SKM-1 treated with dmso at 0.1 percent for 144 hours (cell line): ENCODE data around the gene RNF212B.
"Not testable (repeated sequence)": the region's sequence is repeated elsewhere in the genome, so short reads cannot be mapped to it uniquely, and the experiment has no call there.

Experiments
- DNase-seq: peaks from one replicate; lab custom pipeline; 2025; ENCODE audit not compliant: unreplicated experiment; lab: John Stamatoyannopoulos, UW

Gene RNF212B

GRCh38 chr14:23242076-23242475 lies 4.3 kb downstream of the RNF212B start:
- no peak for DNase-seq

GRCh38 chr14:23243066-23243465 lies 5.3 kb downstream of the RNF212B start:
- no peak for DNase-seq

- DNase-seq: no peak
Observed at GRCh38 chr14:23245282-23245681, 7.5 kb downstream of the RNF212B start.

- no peak for DNase-seq
Observed at GRCh38 chr14:23248601-23249000, 10.9 kb downstream of the RNF212B start.

- DNase-seq: no peak
Observed at GRCh38 chr14:23249824-23250223, 12.1 kb downstream of the RNF212B start.

- no peak for DNase-seq
Observed at GRCh38 chr14:23252006-23252405, 14.3 kb downstream of the RNF212B start.

- no peak for DNase-seq
Observed at GRCh38 chr14:23252420-23253333, 14.9 kb downstream of the RNF212B start.

- no peak for DNase-seq
Observed at GRCh38 chr14:23258256-23258655, 20.5 kb downstream of the RNF212B start.

- no peak for DNase-seq
Observed at GRCh38 chr14:23259426-23259825, 21.7 kb downstream of the RNF212B start.

- not testable (repeated sequence) for DNase-seq
Observed at GRCh38 chr14:23260849-23261248, 23.1 kb downstream of the RNF212B start.

GRCh38 chr14:23269193-23269592 lies 31.5 kb downstream of the RNF212B start:
- DNase-seq: no peak

GRCh38 chr14:23275412-23275811 lies 37.7 kb downstream of the RNF212B start:
- DNase-seq: no peak

- DNase-seq: no peak
Observed at GRCh38 chr14:23277189-23277588, 39.5 kb downstream of the RNF212B start.

GRCh38 chr14:23277928-23278327 lies 40.2 kb downstream of the RNF212B start:
- DNase-seq: not testable (repeated sequence)

- no peak for DNase-seq
Observed at GRCh38 chr14:23281247-23281646, 43.5 kb downstream of the RNF212B start.

GRCh38 chr14:23284654-23285529 lies 47.2 kb downstream of the RNF212B start:
- DNase-seq: no peak

GRCh38 chr14:23285530-23286019 lies 47.8 kb downstream of the RNF212B start:
- DNase-seq: no peak

- peak; percentile 85 for DNase-seq
Observed at GRCh38 chr14:23286020-23286901, 48.5 kb downstream of the RNF212B start, which contains the start of gene HOMEZ. Gene HOMEZ (minus strand): TSS chr14:23286132. CDS start chr14:23285952, 180 bp downstream.

GRCh38 chr14:23286902-23287479 lies 49.3 kb downstream of the RNF212B start:
- DNase-seq: no peak
